Right hindlimb (tissue), 1 donor: Measurements from ENCODE around the gene FCAMR.

Experiments used
- DNase-seq: peaks from one replicate; pipeline ENCODE4 v3.0.0-alpha.2; 2018

The FCAMR gene

GRCh38 chr1:206998816-206999215 lies 28.6 kb upstream of the FCAMR start:
- no peak for DNase-seq

GRCh38 chr1:206992790-206993189 lies 22.5 kb upstream of the FCAMR start:
- DNase-seq, result no peak

GRCh38 chr1:206987873-206988272 lies 17.6 kb upstream of the FCAMR start:
- no peak for DNase-seq

DNA sequence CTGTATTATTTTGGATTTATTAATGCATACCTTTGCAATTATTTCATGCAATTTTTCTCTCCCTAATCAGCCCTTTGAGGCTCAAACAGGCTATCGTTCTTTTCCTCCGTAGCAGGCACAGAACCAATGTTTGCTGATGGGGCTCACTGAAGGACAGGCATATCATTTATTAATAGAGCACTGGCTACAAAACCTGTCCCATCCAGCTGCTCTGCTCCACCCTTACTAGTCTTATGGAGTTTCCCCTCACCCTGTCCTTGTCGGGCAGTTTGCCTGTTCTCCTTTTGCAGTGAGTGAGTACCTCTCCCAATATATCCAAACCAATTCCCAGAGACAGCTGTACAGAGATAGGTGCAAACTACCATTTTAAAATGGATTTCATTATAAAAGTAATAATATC lies 16.6 kb upstream of the FCAMR start:
- no peak for DNase-seq

DNA sequence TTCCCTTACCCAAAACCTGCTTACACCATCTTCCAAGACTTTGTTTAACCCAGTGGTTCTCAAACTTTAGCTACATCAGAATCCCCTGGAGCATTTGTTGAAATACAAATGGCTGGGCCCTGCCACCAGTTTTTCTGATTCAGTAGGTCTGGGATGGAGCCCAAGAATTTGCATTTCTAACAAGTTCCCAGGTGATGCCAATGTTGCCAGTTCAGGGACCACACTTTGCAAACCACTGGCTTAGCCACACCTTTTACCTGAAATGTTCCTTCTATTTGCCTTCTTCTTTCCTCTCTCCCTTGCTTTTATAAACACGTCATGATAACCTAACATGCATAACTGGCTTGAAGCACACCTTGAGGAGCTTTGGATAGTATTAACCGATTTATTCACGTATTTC lies 16.1 kb upstream of the FCAMR start:
- no peak for DNase-seq

- DNase-seq, result no peak
Observed at GRCh38 chr1:206985162-206985749, 15.0 kb upstream of the FCAMR start.

GRCh38 chr1:206982216-206982615 lies 12.0 kb upstream of the FCAMR start:
- peak; percentile 46 for DNase-seq

DNA sequence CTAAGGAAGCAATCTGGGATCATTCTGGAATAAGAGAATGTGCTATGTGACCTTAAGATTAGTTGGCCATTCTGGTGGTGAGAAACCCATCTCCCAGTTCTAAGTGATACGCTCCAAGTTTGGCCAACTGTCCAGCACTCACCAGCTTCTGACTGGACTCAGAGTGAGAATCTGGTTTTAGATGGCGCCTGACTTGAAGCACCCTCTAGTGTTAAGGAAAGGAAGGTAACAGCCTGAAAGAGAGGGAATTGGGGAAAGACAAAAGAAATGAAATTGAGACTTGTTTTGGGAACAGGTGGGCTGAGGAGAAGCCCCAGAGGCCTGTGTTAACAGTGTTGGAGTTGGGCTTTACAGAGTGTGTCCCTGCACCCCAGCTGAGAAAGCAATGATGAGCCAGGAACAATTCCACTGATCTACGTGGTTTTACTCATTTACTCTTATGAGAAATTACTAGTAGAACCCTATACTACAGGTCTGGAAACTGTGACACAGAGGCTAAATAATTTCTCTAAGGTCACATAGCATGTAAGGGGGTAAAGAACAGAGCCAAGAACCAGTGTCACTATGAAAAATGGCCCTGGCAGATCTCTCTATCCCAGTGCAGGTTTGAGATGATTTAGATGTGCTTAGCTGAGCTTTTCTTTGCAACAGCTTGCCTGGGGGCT lies 9.3 kb upstream of the FCAMR start:
- DNase-seq, result no peak

DNA sequence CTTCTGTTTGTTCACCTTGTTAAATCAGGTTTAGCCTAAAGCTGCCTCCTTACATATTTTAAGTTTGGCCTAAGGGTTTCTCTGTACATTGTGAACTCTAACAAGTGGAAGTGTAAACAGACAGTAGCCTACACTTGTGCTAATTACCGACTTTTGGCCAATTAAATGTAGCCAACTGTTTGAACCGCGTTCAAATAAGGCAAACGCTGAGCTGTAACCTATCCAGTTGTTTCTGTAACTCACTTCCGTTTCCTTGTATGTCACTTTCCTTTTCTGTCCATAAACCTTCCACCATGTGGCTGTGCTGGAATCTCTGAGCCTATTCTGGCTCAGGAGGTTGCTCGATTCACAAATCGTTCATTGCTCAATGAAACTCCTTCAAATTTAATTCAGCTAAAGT lies 8.0 kb upstream of the FCAMR start:
- DNase-seq, result no peak

DNA sequence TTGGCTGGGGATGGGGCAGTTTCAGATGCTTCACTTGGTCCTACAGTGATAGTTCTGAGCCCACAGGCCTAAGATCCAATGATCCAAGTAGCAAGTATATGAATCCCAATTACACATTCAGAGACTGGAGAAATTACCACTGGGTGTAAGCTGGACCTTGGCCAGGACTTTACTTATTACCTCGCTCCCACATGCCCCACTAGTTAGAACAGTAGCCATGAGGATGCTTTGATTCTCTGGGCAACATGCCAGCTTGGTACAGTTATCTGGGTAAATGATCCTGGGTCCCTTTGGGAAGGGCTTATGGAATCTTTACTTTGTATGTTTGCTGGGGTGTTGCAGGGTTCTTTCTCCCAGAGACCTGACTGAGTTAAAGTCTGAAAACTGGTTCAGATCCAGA lies 5.0 kb upstream of the FCAMR start:
- DNase-seq, result no peak

- DNase-seq, result no peak
Observed at GRCh38 chr1:206974140-206974539, 3.9 kb upstream of the FCAMR start.

GRCh38 chr1:206972728-206973127 lies 2.5 kb upstream of the FCAMR start:
- no peak for DNase-seq

DNA sequence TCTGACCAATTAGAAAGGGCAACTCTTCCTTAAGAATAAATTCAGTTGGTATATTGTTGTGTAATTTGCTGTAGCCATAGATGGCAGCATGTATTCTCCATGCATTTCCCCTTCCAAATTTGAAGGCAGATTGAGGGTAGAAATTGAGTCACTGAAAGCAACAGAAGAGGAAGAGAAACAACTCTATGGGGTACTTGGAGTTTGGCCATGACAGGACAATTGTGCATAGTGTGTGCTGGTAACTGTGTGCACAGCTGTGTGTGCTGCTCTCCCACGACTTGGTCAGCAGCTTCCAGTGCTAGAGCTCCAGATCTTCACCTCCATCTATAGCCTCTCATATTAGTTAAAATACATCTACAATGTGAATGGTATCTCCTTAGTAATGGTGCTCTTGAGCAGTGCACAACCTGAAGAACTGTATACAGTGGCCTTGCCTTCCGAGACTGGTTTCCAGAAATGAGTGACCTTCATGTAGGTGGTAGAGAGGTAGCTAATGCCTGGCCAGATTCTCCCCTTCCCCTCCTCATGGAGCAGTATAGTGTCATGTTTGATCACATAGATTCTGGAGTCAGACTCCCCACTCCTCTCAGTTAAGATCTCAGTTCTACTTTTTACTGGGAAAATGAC lies 882 bp upstream of the FCAMR start:
- no peak for DNase-seq

- DNase-seq, result no peak
Observed at GRCh38 chr1:206969090-206969489, 1.2 kb downstream of the FCAMR start.

- DNase-seq, result no peak
Observed at GRCh38 chr1:206967096-206967849, 3.0 kb downstream of the FCAMR start.

GRCh38 chr1:206965781-206966180 lies 4.5 kb downstream of the FCAMR start:
- no peak for DNase-seq

DNA sequence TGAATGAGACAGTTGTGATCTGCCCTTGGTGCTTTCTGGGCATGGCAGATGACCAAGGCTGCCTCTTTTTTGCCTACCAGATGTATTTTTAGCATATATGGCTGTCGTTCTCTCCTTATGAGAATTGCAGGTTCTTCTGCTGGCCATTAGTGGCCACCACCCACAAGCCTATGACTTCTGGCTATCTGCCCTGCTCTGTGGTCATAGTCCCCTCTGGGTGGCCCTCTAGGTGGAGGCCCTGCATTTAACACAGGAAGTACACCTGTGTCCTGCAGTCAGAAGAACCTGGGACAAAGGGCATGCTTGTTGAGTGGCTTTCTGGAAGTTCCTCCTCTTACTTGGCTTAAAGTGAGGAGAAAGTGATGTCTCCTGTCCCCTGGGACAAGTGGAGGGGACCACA lies 6.5 kb downstream of the FCAMR start:
- no peak for DNase-seq

GRCh38 chr1:206963119-206963712 lies 7.0 kb downstream of the FCAMR start:
- DNase-seq, result no peak

DNA sequence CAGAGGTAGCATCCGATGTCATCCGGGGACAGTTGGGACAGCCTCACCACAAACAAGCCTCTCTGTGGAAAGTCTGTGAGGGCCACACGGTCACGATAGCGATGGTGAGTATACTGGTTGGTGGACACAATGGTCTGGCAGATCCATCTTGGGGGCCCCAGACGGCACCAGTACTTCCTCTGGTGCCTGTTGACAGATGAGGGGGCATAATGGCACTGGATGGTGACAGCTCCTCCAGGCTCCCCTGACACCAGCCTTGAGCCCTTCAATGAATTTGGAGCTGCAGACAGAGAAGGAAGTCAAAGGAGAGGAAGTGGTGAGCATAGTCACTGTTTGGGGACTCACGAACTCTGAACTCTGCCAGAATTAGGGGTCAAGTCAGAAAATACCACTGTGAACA lies 8.0 kb downstream of the FCAMR start:
- DNase-seq, result no peak

- no peak for DNase-seq
Observed at GRCh38 chr1:206961668-206962067, 8.6 kb downstream of the FCAMR start.

GRCh38 chr1:206960676-206961386 lies 9.4 kb downstream of the FCAMR start:
- no peak for DNase-seq

DNA sequence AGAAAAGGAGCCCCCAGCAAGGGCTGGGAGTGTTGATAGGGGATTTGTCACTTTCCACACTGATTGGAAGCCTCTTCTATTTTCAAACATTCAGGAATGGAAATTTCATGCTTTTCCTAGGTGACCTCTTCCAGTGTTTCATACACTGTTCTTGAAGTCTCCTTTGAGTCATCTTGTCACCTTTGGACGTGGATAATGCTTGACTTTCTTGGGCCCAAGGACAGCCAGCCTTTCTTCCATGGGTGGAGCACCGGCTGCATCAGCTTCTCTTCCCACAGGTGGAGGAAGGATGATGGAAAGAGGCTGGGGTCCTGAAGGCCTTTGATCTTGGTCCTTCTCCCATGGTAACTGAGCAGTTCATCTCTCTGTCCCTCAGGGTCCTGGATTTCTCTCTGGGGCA lies 12.1 kb downstream of the FCAMR start:
- DNase-seq, result no peak

DNA sequence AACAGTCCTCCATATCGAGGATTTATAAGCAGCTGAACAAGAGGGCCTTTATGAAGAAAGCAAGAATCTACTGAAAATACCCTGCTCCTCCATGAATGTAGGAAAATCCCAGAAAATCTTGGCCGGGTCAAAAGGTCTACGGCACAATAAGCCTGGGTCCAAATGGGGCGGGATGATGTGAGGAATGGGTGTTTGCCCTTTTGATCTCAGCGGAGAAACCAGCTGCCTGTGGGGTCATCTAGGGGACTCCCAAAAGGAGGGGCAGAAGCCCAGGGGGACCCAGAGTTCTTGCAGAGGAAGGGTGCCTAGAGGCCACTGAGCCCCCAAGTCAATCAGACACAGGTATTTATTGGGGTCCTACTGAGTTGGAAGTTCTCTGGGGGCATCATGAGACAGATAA lies 12.6 kb downstream of the FCAMR start:
- no peak for DNase-seq
